ENCODE data around the gene SLC2A4. TPM values are rescaled to one million over a fixed set of nuclear protein-coding genes. Genes with fewer than 3 reads are reported as not detected.

The SLC2A4 gene
- total and polyA plus RNA-seq, 2 experiments from 2014 or later = 6.3 to 13.6 TPM

DNA sequence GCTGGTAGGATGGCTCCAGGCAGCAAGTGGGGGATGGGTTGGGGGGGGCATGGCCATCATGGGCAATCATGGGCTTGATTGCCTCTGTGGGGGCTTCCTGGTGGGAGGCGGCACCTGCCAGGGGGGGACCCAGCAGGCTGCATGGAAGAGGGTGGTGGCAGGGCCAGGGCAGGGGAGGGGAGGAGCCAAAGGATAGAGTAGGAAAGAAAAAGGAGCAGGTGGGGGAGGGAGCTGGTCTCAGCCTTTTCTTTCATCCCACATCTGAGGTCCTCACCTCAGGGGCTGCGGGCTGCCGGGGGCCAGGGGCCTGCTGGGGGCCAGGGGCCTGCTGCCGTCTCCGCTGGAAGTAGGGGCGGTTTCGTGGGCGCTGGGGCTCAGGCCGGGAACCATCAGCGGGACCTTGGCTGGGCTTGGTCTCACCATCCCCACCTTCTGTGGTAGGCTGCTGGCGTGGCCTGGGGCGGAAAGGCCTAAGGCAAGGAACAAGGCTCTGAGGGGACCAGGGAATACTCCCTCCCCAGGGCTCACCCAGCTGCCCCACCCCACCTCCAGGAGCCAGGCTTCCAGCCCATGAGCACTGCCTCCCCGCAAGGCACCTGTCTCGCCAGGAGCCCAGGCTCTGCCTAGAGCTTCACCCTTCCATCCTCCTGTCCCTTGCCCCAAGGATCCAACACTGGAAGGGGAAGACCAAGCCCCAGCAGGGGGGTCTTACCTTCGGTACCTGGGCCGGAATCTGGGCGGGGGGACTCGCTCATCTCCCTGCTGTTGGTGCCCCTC is 7.9 kb downstream of the SLC2A4 start:
- H3K4me3 ChIP-seq = no peak overlapping the region
- H3K4me2 ChIP-seq = no peak overlapping the region
- no peaks in the 10 kb centered on the region for H3K79me2 ChIP-seq (replicated peaks; ENCODE audit: insufficient read depth)
- Mint-ChIP-seq H3K27me3 (ENCODE audit: insufficient read depth, low read depth, poor library complexity) (peaks cover 14% of the 10 kb centered on the region), H3K9me3 (no peaks in the 10 kb centered on the region; the same call in 2 of the 3 replicates), H3K27ac (no peak overlapping the region), H3K4me1 (peaks cover 27% of the 10 kb centered on the region), H3K36me3 (ENCODE audit: low read depth) (peaks cover 18% of the 10 kb centered on the region), H3K4me3 (no peak overlapping the region; the same call in 2 of the 3 replicates)
- peaks cover 7% of the 10 kb centered on the region; the same call in 1 of the 2 replicates for H4K20me1 ChIP-seq (replicated peaks; ENCODE audit: insufficient read depth)
- peaks cover 7% of the 10 kb centered on the region for H3K4me1 ChIP-seq (ENCODE audit: insufficient read depth)
- H3F3A ChIP-seq (replicated peaks; ENCODE audit: low read depth) = 0 out of 2 replicates have a peak, but pooled peaks cover 9% of the 10 kb centered on the region
- no peaks in the 10 kb centered on the region for H3K27me3 ChIP-seq (ENCODE audit: insufficient read depth)
- DNase-seq (ENCODE audit: low spot score) = no peak
- H2AFZ ChIP-seq = no peak overlapping the region
- ATAC-seq = peak; percentile 16
- H3K36me3 ChIP-seq (ENCODE audit: insufficient read depth) = peaks cover 5% of the 10 kb centered on the region; the same call in 1 of the 2 replicates
- no peaks in the 10 kb centered on the region for H3K9me2 ChIP-seq (ENCODE audit: insufficient read depth)
- no peak overlapping the region for H3K27ac ChIP-seq (ENCODE audit: low read depth)
- TF ChIP-seq ZNF114 (CRISPR knock-in tag; IDR thresholded peaks at IDR 0.05) = no peak
- peak; percentile 7; the same call in 1 of the 2 replicates for TF ChIP-seq POLR2AphosphoS5 (IDR thresholded peaks at IDR 0.05; ENCODE audit: low read depth)
- TF ChIP-seq, protein P1, sequence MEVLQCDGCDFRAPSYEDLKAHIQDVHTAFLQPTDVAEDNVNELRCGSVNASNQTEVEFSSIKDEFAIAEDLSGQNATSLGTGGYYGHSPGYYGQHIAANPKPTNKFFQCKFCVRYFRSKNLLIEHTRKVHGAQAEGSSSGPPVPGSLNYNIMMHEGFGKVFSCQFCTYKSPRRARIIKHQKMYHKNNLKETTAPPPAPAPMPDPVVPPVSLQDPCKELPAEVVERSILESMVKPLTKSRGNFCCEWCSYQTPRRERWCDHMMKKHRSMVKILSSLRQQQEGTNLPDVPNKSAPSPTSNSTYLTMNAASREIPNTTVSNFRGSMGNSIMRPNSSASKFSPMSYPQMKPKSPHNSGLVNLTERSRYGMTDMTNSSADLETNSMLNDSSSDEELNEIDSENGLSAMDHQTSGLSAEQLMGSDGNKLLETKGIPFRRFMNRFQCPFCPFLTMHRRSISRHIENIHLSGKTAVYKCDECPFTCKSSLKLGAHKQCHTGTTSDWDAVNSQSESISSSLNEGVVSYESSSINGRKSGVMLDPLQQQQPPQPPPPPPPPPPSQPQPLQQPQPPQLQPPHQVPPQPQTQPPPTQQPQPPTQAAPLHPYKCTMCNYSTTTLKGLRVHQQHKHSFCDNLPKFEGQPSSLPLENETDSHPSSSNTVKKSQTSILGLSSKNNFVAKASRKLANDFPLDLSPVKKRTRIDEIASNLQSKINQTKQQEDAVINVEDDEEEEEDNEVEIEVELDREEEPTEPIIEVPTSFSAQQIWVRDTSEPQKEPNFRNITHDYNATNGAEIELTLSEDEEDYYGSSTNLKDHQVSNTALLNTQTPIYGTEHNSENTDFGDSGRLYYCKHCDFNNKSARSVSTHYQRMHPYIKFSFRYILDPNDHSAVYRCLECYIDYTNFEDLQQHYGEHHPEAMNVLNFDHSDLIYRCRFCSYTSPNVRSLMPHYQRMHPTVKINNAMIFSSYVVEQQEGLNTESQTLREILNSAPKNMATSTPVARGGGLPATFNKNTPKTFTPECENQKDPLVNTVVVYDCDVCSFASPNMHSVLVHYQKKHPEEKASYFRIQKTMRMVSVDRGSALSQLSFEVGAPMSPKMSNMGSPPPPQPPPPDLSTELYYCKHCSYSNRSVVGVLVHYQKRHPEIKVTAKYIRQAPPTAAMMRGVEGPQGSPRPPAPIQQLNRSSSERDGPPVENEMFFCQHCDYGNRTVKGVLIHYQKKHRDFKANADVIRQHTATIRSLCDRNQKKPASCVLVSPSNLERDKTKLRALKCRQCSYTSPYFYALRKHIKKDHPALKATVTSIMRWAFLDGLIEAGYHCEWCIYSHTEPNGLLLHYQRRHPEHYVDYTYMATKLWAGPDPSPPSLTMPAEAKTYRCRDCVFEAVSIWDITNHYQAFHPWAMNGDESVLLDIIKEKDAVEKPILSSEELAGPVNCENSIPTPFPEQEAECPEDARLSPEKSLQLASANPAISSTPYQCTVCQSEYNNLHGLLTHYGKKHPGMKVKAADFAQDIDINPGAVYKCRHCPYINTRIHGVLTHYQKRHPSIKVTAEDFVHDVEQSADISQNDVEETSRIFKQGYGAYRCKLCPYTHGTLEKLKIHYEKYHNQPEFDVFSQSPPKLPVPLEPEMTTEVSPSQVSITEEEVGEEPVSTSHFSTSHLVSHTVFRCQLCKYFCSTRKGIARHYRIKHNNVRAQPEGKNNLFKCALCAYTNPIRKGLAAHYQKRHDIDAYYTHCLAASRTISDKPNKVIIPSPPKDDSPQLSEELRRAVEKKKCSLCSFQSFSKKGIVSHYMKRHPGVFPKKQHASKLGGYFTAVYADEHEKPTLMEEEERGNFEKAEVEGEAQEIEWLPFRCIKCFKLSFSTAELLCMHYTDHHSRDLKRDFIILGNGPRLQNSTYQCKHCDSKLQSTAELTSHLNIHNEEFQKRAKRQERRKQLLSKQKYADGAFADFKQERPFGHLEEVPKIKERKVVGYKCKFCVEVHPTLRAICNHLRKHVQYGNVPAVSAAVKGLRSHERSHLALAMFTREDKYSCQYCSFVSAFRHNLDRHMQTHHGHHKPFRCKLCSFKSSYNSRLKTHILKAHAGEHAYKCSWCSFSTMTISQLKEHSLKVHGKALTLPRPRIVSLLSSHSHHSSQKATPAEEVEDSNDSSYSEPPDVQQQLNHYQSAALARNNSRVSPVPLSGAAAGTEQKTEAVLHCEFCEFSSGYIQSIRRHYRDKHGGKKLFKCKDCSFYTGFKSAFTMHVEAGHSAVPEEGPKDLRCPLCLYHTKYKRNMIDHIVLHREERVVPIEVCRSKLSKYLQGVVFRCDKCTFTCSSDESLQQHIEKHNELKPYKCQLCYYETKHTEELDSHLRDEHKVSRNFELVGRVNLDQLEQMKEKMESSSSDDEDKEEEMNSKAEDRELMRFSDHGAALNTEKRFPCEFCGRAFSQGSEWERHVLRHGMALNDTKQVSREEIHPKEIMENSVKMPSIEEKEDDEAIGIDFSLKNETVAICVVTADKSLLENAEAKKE (CRISPR knock-in tag; IDR thresholded peaks at IDR 0.05) = no peak
- TF ChIP-seq, protein P2, sequence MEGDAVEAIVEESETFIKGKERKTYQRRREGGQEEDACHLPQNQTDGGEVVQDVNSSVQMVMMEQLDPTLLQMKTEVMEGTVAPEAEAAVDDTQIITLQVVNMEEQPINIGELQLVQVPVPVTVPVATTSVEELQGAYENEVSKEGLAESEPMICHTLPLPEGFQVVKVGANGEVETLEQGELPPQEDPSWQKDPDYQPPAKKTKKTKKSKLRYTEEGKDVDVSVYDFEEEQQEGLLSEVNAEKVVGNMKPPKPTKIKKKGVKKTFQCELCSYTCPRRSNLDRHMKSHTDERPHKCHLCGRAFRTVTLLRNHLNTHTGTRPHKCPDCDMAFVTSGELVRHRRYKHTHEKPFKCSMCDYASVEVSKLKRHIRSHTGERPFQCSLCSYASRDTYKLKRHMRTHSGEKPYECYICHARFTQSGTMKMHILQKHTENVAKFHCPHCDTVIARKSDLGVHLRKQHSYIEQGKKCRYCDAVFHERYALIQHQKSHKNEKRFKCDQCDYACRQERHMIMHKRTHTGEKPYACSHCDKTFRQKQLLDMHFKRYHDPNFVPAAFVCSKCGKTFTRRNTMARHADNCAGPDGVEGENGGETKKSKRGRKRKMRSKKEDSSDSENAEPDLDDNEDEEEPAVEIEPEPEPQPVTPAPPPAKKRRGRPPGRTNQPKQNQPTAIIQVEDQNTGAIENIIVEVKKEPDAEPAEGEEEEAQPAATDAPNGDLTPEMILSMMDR (conservative IDR thresholded peaks at IDR 0.05; ENCODE audit: low read depth in 2 of 2) = no peak
- TF ChIP-seq ZNF331 (CRISPR knock-in tag; IDR thresholded peaks at IDR 0.05; ENCODE audit: low read depth) = no peak
- TF ChIP-seq STAT1 (IDR thresholded peaks at IDR 0.05; ENCODE audit: unreplicated experiment) = no peak
- TF ChIP-seq NANOG (IDR thresholded peaks at IDR 0.05; ENCODE audit: borderline replicate concordance) = no peak
- no peak for TF ChIP-seq EZH2 (IDR thresholded peaks at IDR 0.05; ENCODE audit: low read depth, unreplicated experiment)

Measured in GM23338 (cell line).